ENCODE measurements around the gene UPF3A.

The UPF3A gene

GRCh38 chr13:114281351-114282040 lies at the start of gene UPF3A:
Gene UPF3A (plus strand): TSS chr13:114281601. CDS start chr13:114281640, 39 bp downstream.
- peak; percentile 93 for DNase-seq (ENCODE audit: low read depth)

GRCh38 chr13:114231886-114232285 lies 49.5 kb upstream of the UPF3A start:
- DNase-seq (ENCODE audit: low read depth), result no peak

- no peak for DNase-seq (ENCODE audit: low read depth)
Measured at GRCh38 chr13:114234266-114234644, 47.1 kb upstream of the UPF3A start.

- DNase-seq (ENCODE audit: low read depth), result peak; percentile 92
Measured at GRCh38 chr13:114234645-114235421, 46.6 kb upstream of the UPF3A start, which contains the start of gene CDC16. Gene CDC16 (plus strand): TSS chr13:114234897. CDS start chr13:114235085, 188 bp downstream.

GRCh38 chr13:114235697-114236096 lies 45.7 kb upstream of the UPF3A start:
- no peak for DNase-seq (ENCODE audit: low read depth)

- no peak for DNase-seq (ENCODE audit: low read depth)
Measured at GRCh38 chr13:114236227-114236626, 45.2 kb upstream of the UPF3A start.

- no peak for DNase-seq (ENCODE audit: low read depth)
Measured at GRCh38 chr13:114237415-114238112, 43.8 kb upstream of the UPF3A start.

GRCh38 chr13:114241918-114242317 lies 39.5 kb upstream of the UPF3A start:
- DNase-seq (ENCODE audit: low read depth), result no peak

- no peak for DNase-seq (ENCODE audit: low read depth)
Measured at GRCh38 chr13:114243971-114244370, 37.4 kb upstream of the UPF3A start.

GRCh38 chr13:114244637-114245036 lies 36.8 kb upstream of the UPF3A start:
- no peak for DNase-seq (ENCODE audit: low read depth)

- peak; percentile 91 for DNase-seq (ENCODE audit: low read depth)
Measured at GRCh38 chr13:114248011-114248410, 33.4 kb upstream of the UPF3A start.

GRCh38 chr13:114249077-114249476 lies 32.3 kb upstream of the UPF3A start:
- no peak for DNase-seq (ENCODE audit: low read depth)

- peak; percentile 48 for DNase-seq (ENCODE audit: low read depth)
Measured at GRCh38 chr13:114251639-114252440, 29.6 kb upstream of the UPF3A start.

GRCh38 chr13:114256547-114256946 lies 24.9 kb upstream of the UPF3A start:
- no peak for DNase-seq (ENCODE audit: low read depth)

- no peak for DNase-seq (ENCODE audit: low read depth)
Measured at GRCh38 chr13:114257014-114257413, 24.4 kb upstream of the UPF3A start.

GRCh38 chr13:114258589-114258988 lies 22.8 kb upstream of the UPF3A start:
- DNase-seq (ENCODE audit: low read depth), result no peak

GRCh38 chr13:114259374-114259773 lies 22.0 kb upstream of the UPF3A start:
- no peak for DNase-seq (ENCODE audit: low read depth)

- no peak for DNase-seq (ENCODE audit: low read depth)
Measured at GRCh38 chr13:114259974-114260373, 21.4 kb upstream of the UPF3A start.

- DNase-seq (ENCODE audit: low read depth), result no peak
Measured at GRCh38 chr13:114260814-114261213, 20.6 kb upstream of the UPF3A start.

- DNase-seq (ENCODE audit: low read depth), result no peak
Measured at GRCh38 chr13:114261328-114261965, 20.0 kb upstream of the UPF3A start.

GRCh38 chr13:114263578-114263977 lies 17.8 kb upstream of the UPF3A start:
- DNase-seq (ENCODE audit: low read depth), result no peak
